GM19043 (cell line): ENCODE measurements around the gene PNN.
"Not testable (repeated sequence)": the region's sequence is repeated elsewhere in the genome, so short reads cannot be mapped to it uniquely, and the experiment has no call there.

ENCODE experiments used
- ATAC-seq: cut with Tn5 transposase; IDR thresholded peaks from one replicate; pipeline ENCODE4 v1.9.1; 2021; ENCODE audit warnings: low read depth; ENCODE audit not compliant: unreplicated experiment

PNN gene

DNA sequence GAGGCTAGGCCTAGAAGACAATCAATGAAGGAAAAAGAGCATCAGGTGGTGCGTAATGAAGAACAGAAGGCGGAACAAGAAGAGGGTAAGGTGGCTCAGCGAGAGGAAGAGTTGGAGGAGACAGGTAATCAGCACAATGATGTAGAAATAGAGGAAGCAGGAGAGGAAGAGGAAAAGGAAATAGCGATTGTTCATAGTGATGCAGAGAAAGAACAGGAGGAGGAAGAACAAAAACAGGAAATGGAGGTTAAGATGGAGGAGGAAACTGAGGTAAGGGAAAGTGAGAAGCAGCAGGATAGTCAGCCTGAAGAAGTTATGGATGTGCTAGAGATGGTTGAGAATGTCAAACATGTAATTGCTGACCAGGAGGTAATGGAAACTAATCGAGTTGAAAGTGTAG is 5.5 kb downstream of the PNN start:
- ATAC-seq, result no peak

DNA sequence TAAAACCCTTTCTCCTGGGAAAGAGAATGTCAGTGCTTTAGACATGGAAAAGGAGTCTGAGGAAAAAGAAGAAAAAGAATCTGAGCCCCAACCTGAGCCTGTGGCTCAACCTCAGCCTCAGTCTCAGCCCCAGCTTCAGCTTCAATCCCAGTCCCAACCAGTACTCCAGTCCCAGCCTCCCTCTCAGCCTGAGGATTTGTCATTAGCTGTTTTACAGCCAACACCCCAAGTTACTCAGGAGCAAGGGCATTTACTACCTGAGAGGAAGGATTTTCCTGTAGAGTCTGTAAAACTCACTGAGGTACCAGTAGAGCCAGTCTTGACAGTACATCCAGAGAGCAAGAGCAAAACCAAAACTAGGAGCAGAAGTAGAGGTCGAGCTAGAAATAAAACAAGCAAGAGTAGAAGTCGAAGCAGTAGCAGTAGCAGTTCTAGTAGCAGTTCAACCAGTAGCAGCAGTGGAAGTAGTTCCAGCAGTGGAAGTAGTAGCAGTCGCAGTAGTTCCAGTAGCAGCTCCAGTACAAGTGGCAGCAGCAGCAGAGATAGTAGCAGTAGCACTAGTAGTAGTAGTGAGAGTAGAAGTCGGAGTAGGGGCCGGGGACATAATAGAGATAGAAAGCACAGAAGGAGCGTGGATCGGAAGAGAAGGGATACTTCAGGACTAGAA is 6.1 kb downstream of the PNN start:
- no peak for ATAC-seq

DNA sequence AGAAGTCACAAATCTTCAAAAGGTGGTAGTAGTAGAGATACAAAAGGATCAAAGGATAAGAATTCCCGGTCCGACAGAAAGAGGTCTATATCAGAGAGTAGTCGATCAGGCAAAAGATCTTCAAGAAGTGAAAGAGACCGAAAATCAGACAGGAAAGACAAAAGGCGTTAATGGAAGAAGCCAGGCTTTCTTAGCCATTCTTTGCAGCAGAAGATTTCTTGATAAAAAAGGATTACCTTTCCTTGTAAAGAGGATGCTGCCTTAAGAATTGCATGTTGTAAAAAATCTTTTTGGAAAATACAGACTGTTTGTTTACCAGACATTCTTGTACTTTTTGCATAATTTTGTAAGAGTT is 6.6 kb downstream of the PNN start:
- ATAC-seq, result no peak

DNA sequence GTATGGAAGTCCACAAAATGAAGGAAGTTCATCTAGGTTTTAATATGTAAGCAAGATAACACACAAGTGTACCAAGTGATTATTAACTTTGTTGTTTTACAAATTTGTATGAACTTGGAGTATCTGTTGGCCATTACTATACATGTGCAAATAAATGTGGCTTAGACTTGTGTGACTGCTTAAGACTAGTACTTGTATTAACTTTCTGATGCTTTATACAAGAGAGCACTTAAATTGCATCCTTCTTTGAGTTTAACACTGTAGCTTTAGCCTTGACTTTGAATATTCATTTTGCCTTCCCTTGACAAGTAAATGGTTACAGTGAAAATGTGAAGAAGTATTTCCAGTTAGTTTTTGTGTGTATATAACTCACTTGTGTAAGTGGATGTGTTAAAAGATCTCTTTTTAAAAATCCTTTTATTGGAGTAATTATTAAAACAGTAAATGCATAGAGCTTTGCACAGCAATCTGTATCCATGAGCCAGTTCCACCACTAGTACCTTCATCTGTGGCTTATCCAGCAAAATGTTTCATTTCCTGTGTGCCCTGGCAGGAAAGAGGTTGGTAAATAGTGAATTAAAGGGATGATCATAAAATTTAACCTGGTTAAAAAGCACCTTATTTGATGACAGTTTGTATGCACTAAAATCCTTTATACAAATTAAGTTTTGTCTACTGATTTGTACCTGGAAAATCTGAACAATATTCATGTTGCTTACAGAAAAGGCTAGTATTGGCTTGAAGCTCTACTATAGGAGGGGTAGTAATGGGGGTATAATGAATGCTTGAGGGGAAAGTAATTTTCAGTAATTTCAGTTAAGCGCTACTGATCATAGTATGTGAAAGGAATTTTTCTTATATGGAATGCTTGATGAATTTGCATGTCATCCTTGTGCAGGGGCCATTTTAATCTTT is 8.0 kb downstream of the PNN start:
- ATAC-seq, result no peak

DNA sequence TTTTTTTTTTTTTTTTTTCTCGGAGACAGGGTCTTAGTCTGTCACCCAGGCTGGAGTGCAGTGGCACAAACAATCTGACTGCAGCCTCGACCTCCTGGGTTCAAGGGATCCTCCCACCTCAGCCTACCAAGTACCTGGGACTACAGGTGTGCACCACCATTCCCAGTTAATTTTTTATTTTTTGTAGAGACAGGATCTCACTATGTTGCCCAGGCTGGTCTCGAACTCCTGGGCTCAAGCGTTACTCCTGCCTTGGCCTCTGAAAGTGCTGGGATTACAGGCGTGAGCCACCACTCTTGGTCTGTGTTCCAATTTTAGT is 8.6 kb downstream of the PNN start:
- ATAC-seq, result not testable (repeated sequence)

DNA sequence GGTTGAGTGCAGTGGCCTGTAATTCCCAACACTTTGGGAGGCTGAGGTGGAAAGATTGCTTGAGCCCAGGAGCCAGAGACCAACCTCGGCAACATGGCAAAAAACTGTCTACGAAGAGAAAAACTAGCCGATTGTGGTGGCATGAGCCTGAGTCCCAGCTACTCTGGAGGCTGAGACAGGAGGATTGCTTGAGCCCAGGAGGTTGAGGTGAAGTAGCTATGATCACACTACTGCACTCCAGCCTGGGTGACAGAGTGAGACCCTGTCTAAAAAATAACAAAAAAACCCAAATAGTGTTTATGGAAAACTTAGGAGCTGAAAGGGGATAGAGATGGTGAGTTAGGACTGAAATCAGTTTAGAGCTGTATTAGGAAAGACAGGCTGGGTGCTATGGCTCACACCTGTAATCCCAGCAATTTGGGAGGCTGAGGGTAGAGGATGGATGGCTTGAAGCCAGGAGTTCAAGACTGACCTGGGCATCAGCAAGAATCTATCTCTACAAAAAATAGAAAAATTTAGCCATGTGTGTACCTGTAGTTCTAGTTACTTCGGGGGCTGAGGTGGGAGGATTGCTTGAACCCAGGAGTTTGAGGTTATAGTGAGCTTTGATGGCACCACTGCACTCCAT is 9.7 kb downstream of the PNN start:
- no peak for ATAC-seq

DNA sequence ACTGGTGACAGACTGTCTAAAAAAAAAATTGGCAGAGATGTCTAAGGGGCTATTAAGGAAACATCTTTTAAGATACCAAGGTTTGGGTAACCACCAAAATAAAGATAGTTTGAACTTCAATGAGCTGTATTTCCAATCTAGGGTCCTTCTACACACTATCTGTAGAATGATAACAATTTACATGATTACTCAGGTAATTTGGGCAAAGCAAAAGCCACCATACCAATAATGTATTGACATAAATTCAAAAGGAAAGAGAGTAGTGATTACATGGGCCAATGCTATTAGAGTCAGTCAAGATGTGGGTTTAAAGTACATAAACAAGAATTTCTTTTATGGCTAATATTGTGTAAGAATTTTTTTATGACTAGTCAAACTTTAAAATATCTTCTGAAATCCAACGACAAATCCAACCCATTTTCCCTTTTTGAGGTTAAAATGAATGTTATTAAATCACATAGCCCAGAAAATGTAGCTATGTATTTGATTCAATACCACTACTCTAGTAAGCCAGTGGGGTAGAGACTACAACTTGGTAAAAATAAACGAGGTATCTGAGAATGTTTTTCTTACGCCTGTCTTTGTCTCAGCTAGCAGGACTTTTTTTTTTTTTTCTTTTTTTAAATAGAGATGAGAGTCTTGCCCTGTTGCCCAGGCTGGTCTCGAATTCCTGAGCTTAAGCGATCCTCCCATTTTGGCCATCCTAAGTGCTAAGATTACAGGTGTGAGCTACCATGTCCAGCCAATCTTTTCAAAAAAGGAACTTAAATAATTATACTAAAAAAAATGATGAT is 10.4 kb downstream of the PNN start:
- no peak for ATAC-seq

DNA sequence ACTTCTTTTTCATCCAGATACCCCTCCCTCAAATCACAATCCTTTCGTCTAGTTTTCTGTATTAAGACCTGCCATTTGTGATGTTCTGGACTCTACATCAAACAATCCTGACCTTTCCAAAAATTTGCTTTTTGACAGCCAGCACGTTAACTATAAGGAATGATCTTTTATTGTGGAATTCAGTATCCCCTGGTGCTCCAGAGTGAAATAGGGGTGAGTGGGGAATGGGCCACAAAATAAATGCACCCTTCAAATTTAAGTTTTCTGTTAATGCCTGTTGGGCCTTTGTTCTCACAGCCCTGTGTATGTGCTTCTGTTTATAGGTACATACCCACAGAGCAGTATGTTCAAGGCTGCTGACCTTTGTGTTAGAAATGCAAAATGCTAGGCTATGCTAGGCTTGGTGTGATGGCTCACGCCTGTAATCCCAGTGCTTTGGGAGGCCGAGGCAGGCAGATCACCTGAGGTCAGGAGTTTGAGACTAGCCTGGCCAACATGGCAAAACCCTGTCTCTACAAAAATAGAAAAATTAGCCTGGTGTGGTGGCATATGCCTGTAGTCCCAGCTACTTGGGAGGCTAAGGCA is 12.0 kb downstream of the PNN start:
- ATAC-seq, result no peak

DNA sequence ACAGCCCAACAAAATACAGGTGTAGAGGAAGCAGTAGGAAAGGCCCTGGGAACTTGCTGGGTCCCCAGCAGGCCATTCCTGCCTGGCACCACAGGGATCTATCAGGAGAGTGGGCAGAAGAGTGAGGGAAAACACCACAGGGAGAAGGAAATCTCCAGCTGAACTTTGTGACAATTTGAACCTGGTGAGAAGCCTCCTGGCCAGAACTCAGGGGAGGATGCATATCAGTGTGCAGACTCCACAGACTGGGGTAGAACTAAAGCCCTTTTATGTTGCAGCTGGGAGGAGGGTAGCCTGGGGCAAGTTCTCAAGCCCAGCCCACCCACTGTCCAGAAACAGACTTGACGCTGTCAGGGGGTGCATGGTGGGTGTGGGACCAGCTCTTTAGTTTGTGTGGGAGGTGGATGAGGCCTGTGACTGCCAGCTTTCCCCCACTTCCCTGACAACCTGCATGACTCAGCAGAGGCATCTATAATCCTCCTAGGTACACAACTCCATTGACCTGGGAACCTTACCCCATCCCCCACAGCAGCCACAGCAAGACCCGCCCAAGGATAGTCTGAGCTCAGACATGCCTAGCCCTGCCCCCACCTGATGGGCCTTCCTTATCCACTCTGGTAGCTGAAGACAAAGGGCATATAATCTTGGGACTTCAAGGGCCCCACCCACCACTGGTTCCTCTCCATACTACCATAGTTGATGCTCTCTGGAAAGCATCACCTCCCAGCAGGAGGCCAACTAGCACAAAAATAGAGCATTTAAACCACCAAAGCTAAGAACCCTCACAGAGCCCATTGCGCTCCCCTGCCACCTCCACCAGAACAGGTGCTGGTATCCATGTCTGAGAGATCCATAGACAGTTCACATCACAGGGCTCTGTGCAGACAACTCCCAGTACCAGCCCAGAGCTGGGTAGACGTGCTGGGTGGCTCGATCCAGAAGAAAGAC is 28.9 kb downstream of the PNN start:
- ATAC-seq, result no peak

DNA sequence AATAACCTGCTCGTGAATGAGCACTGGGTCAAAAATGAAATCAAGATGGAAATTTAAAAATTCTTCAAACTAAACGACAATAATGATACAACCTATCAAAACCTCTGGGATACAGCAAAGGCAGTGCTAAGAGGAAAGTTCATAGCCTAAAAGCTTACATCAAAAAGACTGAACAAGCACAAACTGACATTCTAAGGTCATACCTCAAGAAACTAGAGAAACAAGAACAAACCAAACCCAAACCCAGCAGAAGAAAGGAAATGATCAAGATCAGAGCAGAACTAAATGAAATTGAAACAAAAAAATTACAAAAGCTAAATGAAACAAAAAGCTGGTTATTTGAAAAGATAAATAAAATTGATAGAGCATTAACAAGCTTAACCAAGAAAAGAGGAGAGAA is 32.4 kb downstream of the PNN start:
- not testable (repeated sequence) for ATAC-seq

DNA sequence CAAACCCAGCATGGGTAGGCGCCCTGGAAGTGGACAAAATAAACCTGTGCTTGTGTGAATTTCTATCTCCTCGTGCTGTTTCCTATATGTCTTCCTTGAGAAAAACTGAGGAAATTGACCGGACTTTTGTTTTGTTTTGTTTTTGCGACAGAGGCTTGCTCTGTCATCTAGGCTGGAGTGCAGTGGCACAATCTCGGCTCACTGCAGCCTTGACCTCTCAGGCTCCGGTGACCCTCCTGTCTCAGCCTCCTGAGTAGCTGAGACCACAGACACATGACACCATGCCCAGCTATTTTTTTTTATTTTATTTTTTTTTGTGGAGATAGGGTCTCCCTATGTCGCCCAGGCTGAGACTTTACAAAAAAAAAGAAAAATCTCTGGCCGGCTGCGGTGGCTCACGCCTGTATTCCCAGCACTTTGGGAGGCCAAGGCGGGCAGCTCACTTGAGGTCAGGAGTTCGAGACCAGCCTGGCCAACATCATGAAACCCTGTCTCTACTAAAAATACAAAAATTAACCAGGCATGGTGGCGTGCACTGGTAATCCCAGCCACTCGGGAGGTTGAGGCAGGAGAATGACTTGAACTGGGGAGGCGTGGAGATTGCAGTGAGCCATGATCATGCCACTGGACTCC is 36.2 kb downstream of the PNN start:
- no peak for ATAC-seq

DNA sequence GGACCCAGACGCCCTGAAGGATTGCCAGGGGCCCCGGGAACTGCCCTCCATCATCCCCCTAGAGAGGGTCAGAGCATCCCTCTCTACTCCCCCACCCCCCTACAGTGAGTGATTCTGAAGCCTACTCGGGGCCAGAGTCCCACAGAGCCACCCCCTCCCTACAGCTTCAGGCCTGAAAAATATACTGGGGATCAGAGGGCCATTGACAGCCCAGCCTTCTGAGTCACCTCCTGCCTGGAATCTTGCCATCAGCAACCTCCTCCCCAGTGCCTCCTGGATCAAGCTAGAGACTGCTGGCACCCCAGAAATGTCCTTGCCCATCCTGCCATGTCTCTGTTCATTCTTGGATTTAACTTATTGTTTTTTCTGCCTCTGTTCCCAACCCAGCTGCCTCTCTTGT is 37.0 kb downstream of the PNN start:
- ATAC-seq, result no peak

DNA sequence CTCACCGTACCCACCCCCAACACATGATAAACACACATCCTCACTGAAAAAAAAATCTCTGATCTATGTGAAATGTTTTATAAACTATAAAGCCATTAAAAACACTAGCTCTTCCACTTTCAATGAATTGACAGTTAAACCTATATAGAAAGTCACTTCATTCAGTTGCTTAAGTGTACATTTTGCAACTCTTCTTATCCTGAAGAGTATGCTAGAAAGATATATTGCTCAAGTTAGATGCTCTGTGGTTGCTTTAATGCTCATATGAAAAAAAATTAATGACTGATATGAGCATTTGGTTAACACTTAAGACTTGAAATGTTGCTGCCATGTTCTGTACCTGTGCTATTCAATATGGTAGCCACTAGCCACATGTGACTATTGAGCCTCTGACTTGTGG is 37.6 kb downstream of the PNN start:
- ATAC-seq, result no peak

DNA sequence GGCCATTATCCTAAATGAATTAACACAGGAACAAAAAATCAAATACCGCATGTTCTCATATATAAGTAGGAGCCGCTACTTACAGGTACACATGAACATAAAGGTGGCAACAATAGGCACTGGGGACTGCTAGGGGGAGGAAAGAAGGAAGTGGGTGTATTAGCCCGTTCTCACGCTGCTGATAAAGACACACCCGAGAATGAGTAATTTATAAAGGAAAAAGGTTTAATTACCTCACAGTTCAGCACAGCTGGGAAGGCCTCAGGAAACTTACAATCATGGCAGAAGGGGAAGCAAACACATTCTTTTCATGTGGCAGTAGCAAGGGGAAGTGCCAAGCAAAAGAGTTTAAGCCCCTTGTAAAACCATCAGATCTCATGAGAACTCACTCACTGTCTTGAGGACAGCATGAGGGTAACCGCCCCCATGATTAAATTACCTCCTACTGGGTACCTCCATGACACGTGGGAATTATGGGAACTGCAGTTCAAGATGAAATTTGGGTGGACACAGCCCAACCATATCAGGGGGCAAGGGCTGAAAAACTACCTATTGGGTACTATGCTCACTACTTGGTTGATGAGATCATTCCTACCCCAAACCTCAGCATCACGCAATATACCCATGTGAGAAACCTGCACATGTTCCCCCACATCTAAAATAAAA is 42.3 kb downstream of the PNN start:
- no peak for ATAC-seq

DNA sequence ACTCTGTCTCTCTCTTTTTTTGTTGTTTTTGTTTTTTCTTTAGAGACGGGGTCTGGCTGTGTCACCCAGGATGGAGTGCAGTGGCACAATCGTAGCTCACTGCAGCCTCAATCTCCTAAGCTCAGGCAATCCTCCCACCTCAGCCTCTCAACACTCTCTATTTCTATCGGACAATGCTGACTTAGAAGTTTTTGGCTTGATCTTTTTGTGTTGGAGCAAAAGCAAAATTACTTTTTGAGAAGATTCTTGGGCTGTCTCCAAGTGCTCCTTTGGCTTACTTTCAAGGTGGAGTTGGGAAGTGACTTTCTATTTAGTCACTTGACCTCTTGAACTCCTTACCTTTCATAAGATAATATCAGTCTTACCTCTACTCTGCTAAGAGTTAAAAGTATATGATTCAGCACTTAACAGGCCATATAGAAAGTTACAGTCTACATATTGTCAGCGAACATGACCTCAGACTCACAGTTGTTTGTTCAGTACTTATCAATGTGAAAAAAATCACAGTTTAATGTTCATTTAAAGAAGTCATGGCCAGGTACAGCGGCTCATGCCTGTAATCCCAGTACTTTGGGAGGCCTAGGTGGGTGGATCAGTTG is 43.2 kb downstream of the PNN start:
- ATAC-seq, result no peak

DNA sequence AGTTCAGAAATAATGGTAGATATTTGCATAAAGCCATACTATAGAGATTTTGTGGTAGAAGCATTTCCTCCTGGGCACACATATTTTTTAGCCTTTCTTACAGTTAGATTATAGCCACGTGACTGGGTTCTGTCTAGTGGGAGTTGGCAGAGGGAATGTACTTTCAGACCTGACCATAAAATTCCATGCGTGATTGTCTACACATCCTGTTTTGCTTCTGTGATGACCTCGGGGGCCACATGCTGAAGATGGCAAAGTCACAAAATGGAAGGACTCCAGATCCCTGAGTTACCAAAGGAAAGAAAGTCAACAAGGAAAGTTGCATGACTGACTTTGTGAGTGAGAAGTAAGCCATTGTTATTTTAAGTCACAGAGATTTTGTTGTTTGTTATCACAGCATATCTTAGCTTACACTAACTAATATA is 44.0 kb downstream of the PNN start:
- ATAC-seq, result no peak

DNA sequence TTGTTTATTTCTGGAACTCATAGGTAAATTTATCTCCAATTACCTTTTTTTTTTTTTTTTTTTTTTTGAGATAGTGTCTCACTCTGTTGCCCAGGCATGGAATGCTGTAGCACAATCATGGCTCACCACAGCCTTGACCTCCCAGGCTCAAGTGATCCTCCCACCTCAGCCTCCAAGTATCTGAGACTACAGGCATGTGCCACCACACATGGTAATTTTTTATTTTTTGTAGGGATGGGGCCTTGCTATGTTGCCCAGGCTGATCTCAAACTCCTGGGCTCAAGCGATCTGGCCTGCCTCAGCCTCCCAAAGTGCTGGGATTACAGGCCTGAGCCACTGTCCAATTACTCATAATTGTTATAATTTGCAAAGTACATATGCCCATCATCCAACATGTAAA is 45.4 kb downstream of the PNN start:
- ATAC-seq, result not testable (repeated sequence)

DNA sequence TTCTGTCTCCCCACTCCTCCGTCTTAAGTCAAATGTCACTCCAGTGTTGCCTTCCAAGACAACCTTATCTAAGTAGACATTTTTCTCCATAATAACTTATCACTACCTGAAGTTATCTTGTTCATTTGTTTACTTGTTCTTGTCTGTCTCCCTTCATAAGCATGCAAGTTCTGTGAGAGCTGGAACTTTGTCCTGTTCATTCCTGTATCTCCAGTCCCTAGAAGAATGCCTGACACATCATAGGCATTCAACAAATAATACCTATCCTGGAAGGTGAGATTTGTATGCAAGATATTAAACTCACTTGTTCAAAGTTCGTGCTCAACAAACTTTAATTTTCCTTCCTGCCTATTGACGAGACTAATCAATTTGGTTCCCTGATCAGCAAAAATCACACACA is 53.0 kb downstream of the PNN start:
- no peak for ATAC-seq
